Measurements from ENCODE around the gene PARN.

Gene PARN

DNA sequence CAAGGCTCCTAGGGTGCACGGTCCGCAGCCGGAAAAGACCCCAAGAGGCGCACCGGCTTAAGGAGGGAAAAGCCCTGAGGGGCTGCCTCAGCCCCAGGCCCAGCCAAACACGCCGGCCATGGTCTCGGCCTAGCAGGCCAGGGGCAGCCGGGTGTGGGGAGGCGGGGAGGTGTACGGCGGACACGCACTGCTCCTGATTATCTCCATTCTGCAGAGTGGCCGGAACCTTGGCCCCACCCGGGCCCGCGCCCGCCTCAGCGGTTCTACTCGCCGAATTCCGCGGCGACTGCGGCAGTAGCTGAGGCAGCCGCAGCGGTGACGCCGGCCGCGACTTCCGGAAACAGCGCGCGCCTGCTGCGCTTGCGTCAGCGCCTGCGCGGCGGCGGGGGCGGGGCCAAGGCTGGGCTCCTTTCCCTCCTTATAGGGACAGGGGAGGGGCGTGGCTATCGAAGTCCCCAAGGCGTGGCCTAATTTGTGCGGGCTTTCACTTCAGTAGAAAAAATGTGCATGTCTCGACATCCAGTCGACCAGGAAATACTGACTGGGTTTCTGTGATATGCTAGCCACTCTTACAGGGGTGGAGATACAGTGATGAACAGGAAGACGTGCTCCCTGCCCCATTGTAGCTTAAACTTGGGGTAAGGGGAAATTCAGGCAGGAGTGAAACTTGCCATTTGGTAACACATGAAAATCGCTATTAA is at the start of gene PARN:
Gene PARN (minus strand): TSS at position 342 of the 701 bp plus-strand sequence. CDS start 135 bp downstream, at position 207.
- TF ChIP-seq CTCF (IDR thresholded peaks at IDR 0.05; ENCODE audit: low read length, missing control alignments) = no peak
- DNase-seq (ENCODE audit: low read depth) = peak; percentile 97
- peak within 1 kb of the TSS; percentile 92 for H3K4me3 ChIP-seq (replicated peaks; ENCODE audit: low read depth, low read length)

- DNase-seq (ENCODE audit: low read depth) = no peak
- no peak overlapping the region for H3K4me3 ChIP-seq (replicated peaks; ENCODE audit: low read depth, low read length)
- TF ChIP-seq CTCF (IDR thresholded peaks at IDR 0.05; ENCODE audit: low read length, missing control alignments) = no peak
These were observed 48.9 kb upstream of the PARN start for GRCh38 chr16:14678748-14679497.

GRCh38 chr16:14677627-14678026 is 47.6 kb upstream of the PARN start:
- H3K4me3 ChIP-seq (replicated peaks; ENCODE audit: low read depth, low read length) = no peak overlapping the region
- TF ChIP-seq CTCF (IDR thresholded peaks at IDR 0.05; ENCODE audit: low read length, missing control alignments) = no peak
- no peak for DNase-seq (ENCODE audit: low read depth)

DNA sequence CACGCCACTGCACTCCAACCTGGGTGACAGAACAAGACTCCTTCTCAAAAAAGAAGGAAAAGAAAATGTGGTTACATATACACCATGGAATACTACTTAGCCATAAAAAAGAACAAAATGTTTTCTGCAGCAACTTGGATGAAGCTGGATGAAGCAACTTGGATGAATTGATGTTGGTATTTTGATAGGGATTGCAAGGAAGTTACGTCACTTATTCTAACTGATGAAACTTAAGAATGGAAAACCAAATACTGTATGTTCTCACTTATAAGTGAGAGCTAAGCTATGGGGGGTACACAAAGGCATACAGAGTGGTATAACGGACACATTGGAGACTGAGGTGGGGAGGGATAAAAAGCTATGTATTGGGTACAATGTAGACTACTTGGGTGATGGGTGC is 46.6 kb upstream of the PARN start:
- DNase-seq (ENCODE audit: low read depth) = no peak
- TF ChIP-seq CTCF (IDR thresholded peaks at IDR 0.05; ENCODE audit: low read length, missing control alignments) = no peak
- no peak overlapping the region for H3K4me3 ChIP-seq (replicated peaks; ENCODE audit: low read depth, low read length)

DNA sequence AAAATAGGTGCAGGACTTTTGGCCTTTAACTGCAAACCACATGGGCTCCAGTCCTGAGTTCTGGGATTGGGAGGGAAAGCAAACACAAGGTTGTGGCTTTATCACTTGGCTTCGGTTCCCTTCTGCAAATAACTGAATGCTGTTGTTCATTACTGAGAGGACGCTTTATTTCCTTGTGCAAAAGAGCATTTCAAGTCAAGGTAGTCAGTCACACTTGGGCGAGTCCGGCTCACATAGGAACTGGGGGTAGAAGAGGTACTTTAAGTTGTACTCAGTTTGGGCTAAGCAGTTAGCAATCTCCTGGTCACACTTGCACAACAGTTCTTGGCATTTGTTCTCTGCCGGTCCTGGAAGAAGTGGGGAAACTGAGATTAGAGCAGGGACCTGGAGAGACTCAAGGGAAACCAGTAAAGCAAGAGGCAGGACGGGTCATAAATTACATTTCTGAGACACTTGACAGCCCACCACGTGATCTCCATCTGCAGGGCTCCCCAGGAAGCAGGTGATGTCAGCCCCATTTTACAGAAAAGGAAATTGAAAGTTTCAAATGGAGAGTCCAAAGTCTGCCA is 42.4 kb upstream of the PARN start:
- H3K4me3 ChIP-seq (replicated peaks; ENCODE audit: low read depth, low read length) = no peak overlapping the region
- no peak for TF ChIP-seq CTCF (IDR thresholded peaks at IDR 0.05; ENCODE audit: low read length, missing control alignments)
- no peak for DNase-seq (ENCODE audit: low read depth)

DNA sequence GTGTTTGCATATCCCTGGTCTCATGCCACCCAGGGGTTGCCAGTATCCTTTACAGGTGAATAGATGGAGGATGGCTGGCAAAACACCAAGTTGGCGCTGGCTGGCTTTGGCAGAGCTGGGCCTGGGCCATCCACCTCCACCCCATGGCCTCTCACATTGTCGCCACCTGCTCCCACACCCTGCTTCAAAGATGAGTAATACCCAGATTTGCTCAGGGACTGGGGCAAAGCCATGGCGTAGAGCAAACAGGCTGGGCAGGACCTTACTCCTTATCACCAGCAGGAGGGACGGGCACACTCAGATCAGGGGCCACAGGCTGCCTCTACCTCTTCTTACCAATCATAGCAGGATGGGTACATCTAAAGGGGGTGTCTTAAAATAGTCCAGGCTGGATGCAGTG is 39.7 kb upstream of the PARN start:
- no peak for DNase-seq (ENCODE audit: low read depth)
- TF ChIP-seq CTCF (IDR thresholded peaks at IDR 0.05; ENCODE audit: low read length, missing control alignments) = no peak
- no peak overlapping the region for H3K4me3 ChIP-seq (replicated peaks; ENCODE audit: low read depth, low read length)
